GM21717 (cell line): ENCODE results near the gene ZMIZ2.
"Not testable (repeated sequence)": the region's sequence is repeated elsewhere in the genome, so short reads cannot be mapped to it uniquely, and the experiment has no call there.

ENCODE experiments used
- ATAC-seq: cut with Tn5 transposase; IDR thresholded peaks from one replicate; pipeline ENCODE4 v1.9.1; 2021; ENCODE audit warnings: mild to moderate bottlenecking, moderate library complexity; ENCODE audit not compliant: unreplicated experiment

The ZMIZ2 gene

DNA sequence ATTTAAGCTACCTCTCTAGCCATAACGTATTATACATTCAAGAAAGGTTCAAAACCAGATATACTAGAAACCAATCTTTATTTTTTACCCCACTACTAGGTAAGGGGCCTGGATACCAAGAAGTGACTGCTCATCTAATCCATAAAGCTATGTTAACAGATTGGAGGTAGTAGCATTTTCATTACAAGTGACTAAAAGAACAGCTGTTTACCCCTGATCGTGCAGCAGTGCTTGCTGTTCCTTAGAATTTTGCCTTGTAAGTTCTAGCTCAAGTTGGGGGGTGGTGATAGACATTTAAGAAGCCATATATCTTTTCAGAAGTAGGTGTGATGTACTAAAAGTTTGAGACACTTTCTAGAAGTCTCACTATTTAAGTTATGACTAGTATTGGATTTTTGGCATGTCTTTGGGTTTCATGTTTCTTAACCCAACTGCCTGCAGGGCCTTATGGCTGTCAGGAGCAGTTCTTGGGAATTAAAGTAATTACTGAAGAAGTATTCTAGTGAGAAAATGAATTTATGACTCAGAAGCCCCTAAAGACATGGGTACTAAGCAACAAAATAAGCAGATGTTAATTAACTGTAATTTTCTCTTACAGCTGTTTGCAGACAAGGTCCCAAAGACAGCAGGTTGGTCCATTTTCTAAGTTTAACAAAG lies 50.1 kb downstream of the ZMIZ2 start:
- ATAC-seq, result no peak

DNA sequence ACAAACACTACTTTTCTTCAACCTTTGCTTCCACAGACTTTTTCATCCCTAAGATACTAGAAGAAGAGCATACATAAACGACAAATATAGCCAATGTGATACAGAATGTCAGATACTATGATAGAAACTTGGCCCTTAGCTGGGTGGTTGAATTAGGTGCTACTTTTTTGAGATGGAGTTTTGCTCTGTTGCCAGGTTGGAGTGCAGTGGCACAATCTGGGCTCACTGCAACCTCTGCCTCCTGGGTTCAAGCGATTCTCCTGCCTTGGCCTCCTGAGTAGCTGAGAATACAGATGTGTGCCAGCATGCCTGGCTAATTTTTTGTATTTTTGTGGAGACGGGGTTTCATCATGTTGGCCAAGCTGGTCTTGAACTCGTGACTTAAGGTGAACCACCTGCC lies 51.3 kb downstream of the ZMIZ2 start:
- ATAC-seq, result no peak

DNA sequence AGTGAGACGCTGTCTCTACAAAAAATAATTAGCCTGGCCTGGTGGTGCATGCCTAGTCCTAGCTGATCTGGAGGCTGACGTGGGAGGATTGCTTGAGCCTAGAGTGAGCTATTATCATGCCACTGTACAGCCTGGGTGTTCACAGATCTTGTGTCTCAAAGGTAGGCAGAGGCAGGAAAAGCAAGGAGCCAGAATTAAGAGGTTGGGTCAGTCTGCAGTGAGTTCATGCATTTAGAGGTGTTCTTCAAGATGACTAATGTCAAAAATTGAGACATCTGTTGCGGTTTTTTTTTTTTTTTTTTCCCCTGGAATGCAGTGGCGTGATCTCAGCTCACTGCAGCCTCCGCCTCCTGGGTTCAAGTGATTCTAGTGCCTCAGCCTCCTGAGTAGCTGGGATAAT lies 53.2 kb downstream of the ZMIZ2 start:
- no peak for ATAC-seq

GRCh38 chr7:44802418-44803025 lies 53.9 kb downstream of the ZMIZ2 start:
- no peak for ATAC-seq

GRCh38 chr7:44803828-44804519 lies 55.3 kb downstream of the ZMIZ2 start:
- ATAC-seq, result not testable (repeated sequence)

- no peak for ATAC-seq
Observed at GRCh38 chr7:44805950-44806349, 57.3 kb downstream of the ZMIZ2 start.

- no peak for ATAC-seq
Observed at GRCh38 chr7:44808914-44809393, 60.3 kb downstream of the ZMIZ2 start.

DNA sequence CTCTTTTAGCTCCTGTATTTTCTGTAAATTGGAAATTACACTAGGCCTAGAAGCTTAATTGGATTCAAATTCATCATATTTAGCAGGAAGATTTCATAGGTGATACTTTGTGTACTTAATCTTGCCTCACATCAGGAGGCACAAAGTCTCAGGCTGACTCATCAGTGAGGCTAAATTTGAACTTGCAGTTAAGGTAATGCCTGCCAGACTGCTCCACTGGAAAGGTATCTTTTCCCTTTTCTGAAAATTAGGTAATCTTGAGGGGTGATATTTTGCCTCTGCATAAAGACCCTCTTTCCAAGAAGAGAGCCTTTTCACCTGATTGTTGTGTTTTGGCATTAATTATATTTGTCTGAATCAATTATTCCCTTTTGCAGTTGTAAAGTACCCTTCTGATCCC lies 62.4 kb downstream of the ZMIZ2 start:
- no peak for ATAC-seq

- no peak for ATAC-seq
Observed at GRCh38 chr7:44811571-44811970, 62.9 kb downstream of the ZMIZ2 start.

DNA sequence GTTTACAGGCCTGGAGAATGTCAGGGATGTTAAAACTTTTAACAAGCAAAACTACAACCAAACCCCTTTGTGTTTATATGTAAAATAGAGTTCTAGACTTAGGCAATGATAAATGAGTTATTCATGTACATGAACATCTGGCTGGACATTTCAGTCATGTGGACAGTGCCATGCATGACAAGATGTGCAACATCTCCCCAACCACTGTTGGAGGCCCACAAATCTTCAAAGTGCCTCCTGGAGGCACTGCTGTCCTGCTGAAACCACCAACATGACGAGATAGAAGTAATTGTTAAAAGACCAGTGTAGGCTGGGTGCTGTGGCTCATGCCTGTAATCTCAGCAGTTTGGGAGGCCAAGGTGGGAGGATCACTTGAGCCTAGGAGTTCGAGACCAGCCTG lies 66.3 kb downstream of the ZMIZ2 start:
- ATAC-seq, result no peak

DNA sequence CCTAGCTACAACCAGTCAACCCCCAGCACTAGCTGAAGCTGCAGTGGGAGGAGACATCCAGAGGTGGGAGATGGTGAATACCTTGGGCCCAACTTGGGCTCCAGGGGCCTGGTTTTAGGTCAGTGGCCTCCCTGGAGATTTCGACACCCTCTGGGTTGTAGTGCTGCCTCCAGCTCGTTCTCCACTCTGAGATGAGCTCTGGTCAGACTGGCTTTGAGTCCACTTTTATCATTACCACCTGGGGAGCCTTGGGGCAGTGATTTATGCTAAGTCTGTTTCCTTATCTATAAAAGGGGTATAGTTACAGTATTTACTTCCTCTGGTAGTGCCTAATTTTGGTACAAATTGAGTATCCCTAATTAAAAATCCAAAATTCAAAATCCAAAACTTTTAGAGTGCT lies 70.6 kb downstream of the ZMIZ2 start:
- ATAC-seq, result no peak
